DND-41 (cell line): ENCODE data around the gene SLIT1.

Experiments used
- ATAC-seq: fragments of 200-7000 bp; cut with Tn5 transposase; 3 replicates; pipeline ENCODE4 v1.9.1; 2021; ENCODE audit warnings: low read depth; ENCODE audit not compliant: insufficient read depth
- DNase-seq: peaks from one replicate; pipeline ENCODE4 v3.0.0-alpha.2; 2020
- H2AFZ ChIP-seq: 2 replicates; pipeline ENCODE4 v1.6.0; 2012; ENCODE audit warnings: low read depth, low read length
- H3K27ac ChIP-seq: 2 replicates; pipeline ENCODE4 v1.5.1; 2012; ENCODE audit warnings: low read length, inconsistent platforms
- H3K27me3 ChIP-seq: fragments of 200-600 bp; sonication (generic); 2 replicates; pipeline ENCODE4 v1.6.0; 2012; ENCODE audit warnings: low read length, mild to moderate bottlenecking, inconsistent platforms; ENCODE audit not compliant: insufficient read depth, poor library complexity
- H3K36me3 ChIP-seq: 2 replicates; pipeline ENCODE4 v1.5.1; 2012; ENCODE audit warnings: low read length, inconsistent platforms; ENCODE audit not compliant: insufficient read depth
- H3K4me1 ChIP-seq: 2 replicates; pipeline ENCODE4 v1.5.1; 2012; ENCODE audit warnings: mild to moderate bottlenecking, low read length; ENCODE audit not compliant: insufficient read depth
- H3K4me2 ChIP-seq: 2 replicates; pipeline ENCODE4 v1.6.0; 2012; ENCODE audit warnings: mild to moderate bottlenecking, moderate library complexity, low read length, inconsistent platforms; ENCODE audit not compliant: insufficient read depth
- H3K4me3 ChIP-seq, 2 experiments: fragments of 200-600 bp in 1 of 2; shearing (Covaris generic) in 1 of 2; 2 replicates each; pipeline ENCODE4 v1.5.1; 2012 to 2016; ENCODE audit warnings: inconsistent platforms in 2 of 2, low read length in 2 of 2, mild to moderate bottlenecking in 2 of 2, low read depth in 1 of 2, moderate library complexity in 1 of 2
- H3K79me2 ChIP-seq: 2 replicates; pipeline ENCODE4 v1.6.0; 2012; ENCODE audit warnings: low read length, inconsistent platforms; ENCODE audit not compliant: insufficient read depth
- H3K9ac ChIP-seq: 2 replicates; pipeline ENCODE4 v1.6.0; 2012; ENCODE audit warnings: low read depth, mild to moderate bottlenecking, inconsistent platforms, low read length, moderate library complexity
- H3K9me3 ChIP-seq: 2 replicates; pipeline ENCODE4 v1.5.1; 2012; ENCODE audit warnings: low read length, moderate library complexity, mild to moderate bottlenecking, inconsistent platforms; ENCODE audit not compliant: insufficient read depth, severe bottlenecking
- H4K20me1 ChIP-seq: 2 replicates; pipeline ENCODE4 v1.6.0; 2012; ENCODE audit warnings: low read length; ENCODE audit not compliant: insufficient read depth
- CTCF ChIP-seq: IDR thresholded peaks from 2 replicates; pipeline ENCODE4 v1.5.1; 2012; ENCODE audit warnings: borderline replicate concordance, low read length, moderate library complexity, mild to moderate bottlenecking; ENCODE audit not compliant: poor library complexity, severe bottlenecking; ENCODE audit errors: extremely low read depth
- EZH2 ChIP-seq: IDR thresholded peaks from 3 replicates; pipeline ENCODE4 v1.6.1; 2012; ENCODE audit warnings: borderline replicate concordance, low read depth, mild to moderate bottlenecking, moderate library complexity, low read length, inconsistent platforms; ENCODE audit not compliant: severe bottlenecking

The SLIT1 gene

GRCh38 chr10:97059006-97059871 is 126.5 kb downstream of the SLIT1 start:
- DNase-seq (no peak), ATAC-seq (no peak)
- H3K4me1 ChIP-seq = no peaks in the 10 kb centered on the region
- no peak overlapping the region for H2AFZ ChIP-seq
- H3K9ac ChIP-seq = no peak overlapping the region
- H3K36me3 ChIP-seq = no peaks in the 10 kb centered on the region
- H3K4me2 ChIP-seq = no peak overlapping the region
- TF ChIP-seq EZH2 = no peak
- no peak for TF ChIP-seq CTCF
- no peak overlapping the region for H3K4me3 ChIP-seq
- H3K9me3 ChIP-seq = no peaks in the 10 kb centered on the region
- H3K79me2 ChIP-seq = no peaks in the 10 kb centered on the region
- H3K27ac ChIP-seq = no peak overlapping the region
- no peaks in the 10 kb centered on the region for H3K27me3 ChIP-seq
- H4K20me1 ChIP-seq = peaks cover 10% of the 10 kb centered on the region; the same call in 1 of the 2 replicates

GRCh38 chr10:97058521-97058920 is 127.2 kb downstream of the SLIT1 start:
- Histone ChIP-seq H3K4me3 (no peak overlapping the region), H3K79me2 (no peaks in the 10 kb centered on the region), H2AFZ (no peak overlapping the region), H3K4me2 (no peak overlapping the region), H3K27me3 (no peaks in the 10 kb centered on the region), H3K36me3 (no peaks in the 10 kb centered on the region), H3K9ac (no peak overlapping the region), H3K4me1 (no peaks in the 10 kb centered on the region), H3K27ac (no peak overlapping the region), H4K20me1 (peaks cover 6% of the 10 kb centered on the region; the same call in 1 of the 2 replicates), H3K9me3 (no peaks in the 10 kb centered on the region)
- no peak for ATAC-seq
- DNase-seq = no peak
- TF ChIP-seq CTCF = no peak
- no peak for TF ChIP-seq EZH2

DNA sequence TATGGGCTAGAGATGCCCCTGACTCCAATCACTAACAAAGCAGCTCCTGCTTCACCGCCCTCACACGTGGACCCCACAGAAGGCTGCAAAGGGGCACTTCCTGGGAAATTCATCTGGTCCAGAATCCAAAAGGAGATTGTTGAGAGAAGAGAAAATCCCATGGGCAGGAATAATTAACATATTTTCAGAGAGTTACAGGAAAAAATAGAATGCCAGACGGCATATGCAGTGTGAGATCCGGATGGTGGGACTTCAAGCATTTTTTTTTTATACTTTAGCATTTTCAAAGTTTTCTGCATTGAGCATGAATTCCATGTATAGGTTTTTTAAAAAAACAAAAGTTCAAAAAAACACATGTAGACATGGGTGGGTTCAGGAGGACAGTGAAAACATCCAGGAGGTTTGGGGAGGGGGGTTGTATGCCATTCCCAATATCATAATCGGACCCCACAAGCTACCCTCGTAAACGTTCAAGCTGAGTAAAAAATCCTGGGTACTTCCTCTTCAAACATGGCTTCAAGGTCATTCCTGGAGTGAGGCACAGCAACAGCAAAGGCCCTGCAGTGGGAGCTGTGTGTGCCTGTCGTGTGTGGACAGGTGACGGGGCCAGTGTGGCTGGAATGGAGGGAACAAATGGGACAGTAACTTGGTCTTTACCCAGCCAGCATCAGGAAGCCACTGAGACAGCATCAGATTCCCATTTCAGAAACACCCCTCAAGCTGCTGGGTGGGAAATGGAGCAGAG is 128.1 kb downstream of the SLIT1 start:
- TF ChIP-seq CTCF (no peak), EZH2 (no peak)
- H3K79me2 ChIP-seq = no peaks in the 10 kb centered on the region
- H3K36me3 ChIP-seq = no peaks in the 10 kb centered on the region
- no peak overlapping the region for H3K27ac ChIP-seq
- ATAC-seq (no peak), DNase-seq (no peak)
- H3K27me3 ChIP-seq = no peaks in the 10 kb centered on the region
- H2AFZ ChIP-seq = no peak overlapping the region
- no peaks in the 10 kb centered on the region for H3K9me3 ChIP-seq
- H3K9ac ChIP-seq = no peak overlapping the region
- H4K20me1 ChIP-seq = peaks cover 3% of the 10 kb centered on the region; the same call in 1 of the 2 replicates
- no peak overlapping the region for H3K4me3 ChIP-seq
- no peaks in the 10 kb centered on the region for H3K4me1 ChIP-seq
- no peak overlapping the region for H3K4me2 ChIP-seq
